GM21526 (cell line): ENCODE measurements around the gene SIPA1L3.
"Not testable (repeated sequence)": the region's sequence is repeated elsewhere in the genome, so short reads cannot be mapped to it uniquely, and the experiment has no call there.

ENCODE experiments used
- ATAC-seq: cut with Tn5 transposase; IDR thresholded peaks from one replicate; pipeline ENCODE4 v1.9.1; 2021; ENCODE audit warnings: moderate library complexity; ENCODE audit not compliant: unreplicated experiment, low FRiP score

Gene SIPA1L3

GRCh38 chr19:38060331-38060730 is 153.3 kb downstream of the SIPA1L3 start:
- no peak for ATAC-seq

GRCh38 chr19:38061294-38061693 is 154.3 kb downstream of the SIPA1L3 start:
- no peak for ATAC-seq

GRCh38 chr19:38062959-38063761 is 156.2 kb downstream of the SIPA1L3 start:
- ATAC-seq, result no peak

- no peak for ATAC-seq
These were observed 156.9 kb downstream of the SIPA1L3 start for GRCh38 chr19:38063928-38064327.

GRCh38 chr19:38064661-38065425 is 157.8 kb downstream of the SIPA1L3 start:
- ATAC-seq, result no peak

- ATAC-seq, result not testable (repeated sequence)
These were observed 158.8 kb downstream of the SIPA1L3 start for GRCh38 chr19:38065775-38066174.

- ATAC-seq, result no peak
These were observed 161.8 kb downstream of the SIPA1L3 start for GRCh38 chr19:38068826-38069225.

- ATAC-seq, result no peak
These were observed 163.6 kb downstream of the SIPA1L3 start for GRCh38 chr19:38070573-38070972.

- not testable (repeated sequence) for ATAC-seq
These were observed 164.0 kb downstream of the SIPA1L3 start for GRCh38 chr19:38071054-38071453.

GRCh38 chr19:38071647-38072046 is 164.6 kb downstream of the SIPA1L3 start:
- no peak for ATAC-seq

- no peak for ATAC-seq
These were observed 166.1 kb downstream of the SIPA1L3 start for GRCh38 chr19:38072776-38073750.

GRCh38 chr19:38073841-38074685 is 167.1 kb downstream of the SIPA1L3 start:
- no peak for ATAC-seq

GRCh38 chr19:38076337-38076736 is 169.3 kb downstream of the SIPA1L3 start:
- ATAC-seq, result no peak

- ATAC-seq, result no peak
These were observed 171.4 kb downstream of the SIPA1L3 start for GRCh38 chr19:38078302-38078930.

GRCh38 chr19:38079926-38080380 is 172.9 kb downstream of the SIPA1L3 start:
- no peak for ATAC-seq

- no peak for ATAC-seq
These were observed 174.7 kb downstream of the SIPA1L3 start for GRCh38 chr19:38081547-38082255.

GRCh38 chr19:38082256-38083118 is 175.5 kb downstream of the SIPA1L3 start:
- ATAC-seq, result no peak

GRCh38 chr19:38084196-38084595 is 177.2 kb downstream of the SIPA1L3 start:
- ATAC-seq, result no peak
